ENCODE measurements around the gene CADM1. TPM values are rescaled to one million over a fixed set of nuclear protein-coding genes. Genes with fewer than 3 reads are reported as not detected.

CADM1 gene
- total and polyA plus RNA-seq, 2 experiments from 2014 or later, result 16.5 to 18.0 TPM

GRCh38 chr11:115524572-115524971, 20.4 kb upstream of the CADM1 start:
- no peak overlapping the region for H2AFZ ChIP-seq
- no peaks in the 10 kb centered on the region for H3K36me3 ChIP-seq (ENCODE audit: insufficient read depth)
- H3K4me1 ChIP-seq (ENCODE audit: insufficient read depth), result peaks cover 4% of the 10 kb centered on the region; the same call in 1 of the 2 replicates
- H3K4me3 ChIP-seq, result no peak overlapping the region
- H3F3A ChIP-seq (replicated peaks; ENCODE audit: low read depth), result no peaks in the 10 kb centered on the region
- no peaks in the 10 kb centered on the region for H3K27me3 ChIP-seq (ENCODE audit: insufficient read depth)
- H3K79me2 ChIP-seq (replicated peaks; ENCODE audit: insufficient read depth), result no peaks in the 10 kb centered on the region
- H3K4me1 Mint-ChIP-seq, result peaks cover 32% of the 10 kb centered on the region
- no peak overlapping the region for H3K4me3 Mint-ChIP-seq
- H3K9me3 Mint-ChIP-seq, result no peaks in the 10 kb centered on the region
- no peaks in the 10 kb centered on the region for H4K20me1 ChIP-seq (replicated peaks; ENCODE audit: insufficient read depth)
- peaks cover 1% of the 10 kb centered on the region for H3K27me3 Mint-ChIP-seq (ENCODE audit: insufficient read depth, low read depth, poor library complexity)
- ATAC-seq (no peak), DNase-seq (ENCODE audit: low spot score) (no peak)
- H3K27ac Mint-ChIP-seq, result no peak overlapping the region; the same call in 1 of the 2 replicates
- no peaks in the 10 kb centered on the region for H3K36me3 Mint-ChIP-seq (ENCODE audit: low read depth)
- no peak overlapping the region for H3K4me2 ChIP-seq
- H3K27ac ChIP-seq (ENCODE audit: low read depth), result no peak overlapping the region
- TF ChIP-seq CTCF (conservative IDR thresholded peaks at IDR 0.05; ENCODE audit: low read depth in 2 of 2) (no peak), POLR2AphosphoS5 (IDR thresholded peaks at IDR 0.05; ENCODE audit: low read depth) (no peak), ETS1 (IDR thresholded peaks at IDR 0.05) (no peak), CREB1 (CRISPR knock-in tag; IDR thresholded peaks at IDR 0.05; ENCODE audit: low read depth) (no peak), STAT1 (IDR thresholded peaks at IDR 0.05; ENCODE audit: unreplicated experiment) (no peak), EZH2phosphoT487 (IDR thresholded peaks at IDR 0.05; ENCODE audit: unreplicated experiment) (no peak), ZNF462 (CRISPR knock-in tag; IDR thresholded peaks at IDR 0.05) (no peak), ZNF331 (CRISPR knock-in tag; IDR thresholded peaks at IDR 0.05; ENCODE audit: low read depth) (no peak), REST (IDR thresholded peaks at IDR 0.05; ENCODE audit: unreplicated experiment) (no peak), JUNB (IDR thresholded peaks at IDR 0.05; ENCODE audit: unreplicated experiment) (no peak), ZNF114 (CRISPR knock-in tag; IDR thresholded peaks at IDR 0.05) (no peak), NANOG (IDR thresholded peaks at IDR 0.05; ENCODE audit: borderline replicate concordance) (no peak), EZH2 (IDR thresholded peaks at IDR 0.05; ENCODE audit: low read depth, unreplicated experiment) (no peak)
- H3K9me2 ChIP-seq (ENCODE audit: insufficient read depth), result no peaks in the 10 kb centered on the region
